ENCODE data around the gene FAM153A.
"Not testable (repeated sequence)": the region's sequence is repeated elsewhere in the genome, so short reads cannot be mapped to it uniquely, and the experiment has no call there.

The FAM153A gene

DNA sequence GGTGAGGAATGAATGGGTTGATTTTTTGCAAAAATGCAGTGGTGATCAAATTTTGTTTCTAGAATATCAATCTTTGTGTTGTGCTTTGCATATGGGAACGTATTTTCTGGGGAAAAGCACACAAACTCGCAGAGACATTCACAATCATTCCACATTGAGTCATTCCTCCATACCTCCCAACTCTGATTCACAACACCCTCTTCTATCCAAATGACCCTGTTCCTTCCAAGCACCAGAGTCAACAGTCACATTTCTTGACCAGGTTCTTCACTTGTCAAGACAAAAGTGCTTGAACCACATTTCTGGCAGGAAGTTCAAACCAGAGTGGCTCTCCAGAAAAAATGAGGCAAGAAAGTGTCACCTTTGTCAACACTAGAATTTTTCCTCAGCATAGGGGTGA lies 35.3 kb downstream of the FAM153A start:
- DNase-seq (ENCODE audit: low read depth in 4 of 4, low spot score in 1 of 4), result not testable (repeated sequence)

DNA sequence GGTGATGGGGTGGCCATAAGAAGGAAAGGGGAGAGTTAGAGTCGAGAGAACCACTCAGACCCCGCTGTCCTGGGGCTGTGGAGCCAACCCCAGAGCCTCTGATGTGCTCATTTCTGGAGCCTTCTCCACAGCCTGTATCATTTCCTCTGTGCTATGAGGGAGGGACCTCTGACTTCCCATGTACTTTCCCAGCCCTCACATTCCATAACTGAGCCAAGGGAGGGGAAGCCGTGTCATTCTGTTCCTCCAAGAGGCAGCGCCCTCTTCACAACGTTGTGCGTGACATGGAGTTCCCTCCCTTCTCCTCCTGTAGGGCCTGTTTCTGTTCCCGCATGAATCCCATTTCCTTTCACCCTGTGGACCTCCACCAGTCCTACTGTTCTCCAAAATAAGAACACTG lies 57.8 kb downstream of the FAM153A start:
- not testable (repeated sequence) for DNase-seq (ENCODE audit: low read depth in 4 of 4, low spot score in 1 of 4)

DNA sequence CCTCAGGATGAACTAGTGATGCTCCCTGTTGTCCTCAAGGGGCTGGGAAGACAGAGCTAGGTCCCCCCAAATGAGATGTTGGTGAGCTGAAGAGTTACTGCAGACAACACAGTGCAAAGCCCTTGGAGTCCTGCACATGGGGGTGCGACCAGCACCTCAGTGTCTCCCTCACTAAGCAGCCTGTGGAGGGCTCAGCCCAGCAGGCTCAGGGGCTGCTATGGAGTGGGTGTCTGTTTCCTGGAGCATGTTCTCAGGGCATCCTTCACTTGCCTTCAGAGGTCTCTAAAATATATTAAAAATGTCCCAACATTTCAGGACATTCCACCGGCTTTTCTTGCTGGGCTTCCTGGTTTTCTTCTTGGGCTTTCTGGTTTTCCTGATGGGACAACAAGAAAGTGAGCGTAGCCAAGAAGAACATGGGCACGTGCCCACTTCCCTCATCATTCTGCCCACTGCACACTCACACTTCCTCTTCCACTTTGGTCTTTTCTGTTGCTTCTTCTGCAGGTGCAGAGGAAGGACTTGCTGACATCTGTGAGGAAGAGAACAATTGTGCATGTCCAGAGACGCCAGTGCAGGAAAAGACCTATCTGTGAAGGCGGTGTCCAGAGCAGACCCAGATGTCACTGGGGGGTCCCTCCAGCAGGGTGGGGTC lies 58.7 kb downstream of the FAM153A start:
- not testable (repeated sequence) for DNase-seq (ENCODE audit: low read depth in 4 of 4, low spot score in 1 of 4)

DNA sequence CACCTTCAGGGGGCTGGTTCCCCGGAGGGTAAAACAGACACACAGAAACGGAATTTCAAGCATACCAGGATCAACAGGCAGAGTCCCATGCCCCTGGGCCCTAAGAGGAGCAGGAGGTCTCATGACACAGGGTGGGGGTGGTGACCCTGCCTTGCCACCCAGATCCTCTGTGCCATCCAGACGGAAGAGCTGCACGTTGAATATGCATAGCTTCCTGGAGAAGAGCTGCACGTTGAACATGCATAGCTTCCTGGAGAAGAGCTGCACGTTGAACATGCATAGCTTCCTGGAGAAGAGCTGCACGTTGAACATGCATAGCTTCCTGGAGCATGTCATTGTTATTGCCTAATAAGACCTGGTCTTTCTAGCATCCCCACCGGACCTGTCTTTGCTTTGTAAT lies 59.9 kb downstream of the FAM153A start:
- not testable (repeated sequence) for DNase-seq (ENCODE audit: low read depth in 4 of 4, low spot score in 1 of 4)

DNA sequence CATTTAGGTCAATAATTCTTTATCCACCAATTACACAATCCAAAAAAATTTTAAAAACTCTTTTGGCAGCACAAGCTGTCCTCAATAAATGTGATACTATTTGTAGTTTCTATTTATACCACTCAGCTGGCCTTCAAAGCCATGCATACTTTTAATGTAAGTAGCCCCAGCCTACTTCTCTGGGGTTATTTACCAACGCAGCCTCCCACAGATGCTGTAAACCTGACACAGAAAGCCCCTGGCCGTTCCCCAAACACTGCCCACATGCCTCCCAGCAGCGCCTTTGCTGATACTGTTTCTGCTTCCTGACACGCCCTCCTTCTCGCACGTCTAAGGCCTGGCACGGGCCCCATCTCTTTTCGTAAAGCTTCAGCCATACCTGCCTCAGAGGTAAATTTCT lies 62.7 kb downstream of the FAM153A start:
- DNase-seq (ENCODE audit: low read depth in 4 of 4, low spot score in 1 of 4), result not testable (repeated sequence)

DNA sequence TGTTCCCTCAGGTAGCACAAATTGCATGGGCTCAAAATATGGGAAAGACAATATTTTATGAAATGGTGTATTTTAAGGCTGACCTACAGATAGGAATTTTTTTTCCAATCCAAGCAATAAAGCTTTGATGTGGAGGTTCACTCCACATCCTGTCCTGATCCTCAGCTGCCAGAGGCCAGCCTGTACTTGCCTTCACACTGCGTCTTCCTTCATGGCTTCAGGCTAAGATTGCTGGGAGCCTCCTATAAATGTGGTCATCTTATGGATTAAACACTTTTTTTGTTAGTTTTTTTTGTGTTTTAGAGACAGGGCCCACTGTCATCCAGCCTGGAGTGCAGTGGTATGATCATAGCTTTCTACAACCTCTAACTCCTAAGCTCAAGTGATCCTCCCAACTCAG lies 67.3 kb downstream of the FAM153A start:
- not testable (repeated sequence) for DNase-seq (ENCODE audit: low read depth in 4 of 4, low spot score in 1 of 4)

DNA sequence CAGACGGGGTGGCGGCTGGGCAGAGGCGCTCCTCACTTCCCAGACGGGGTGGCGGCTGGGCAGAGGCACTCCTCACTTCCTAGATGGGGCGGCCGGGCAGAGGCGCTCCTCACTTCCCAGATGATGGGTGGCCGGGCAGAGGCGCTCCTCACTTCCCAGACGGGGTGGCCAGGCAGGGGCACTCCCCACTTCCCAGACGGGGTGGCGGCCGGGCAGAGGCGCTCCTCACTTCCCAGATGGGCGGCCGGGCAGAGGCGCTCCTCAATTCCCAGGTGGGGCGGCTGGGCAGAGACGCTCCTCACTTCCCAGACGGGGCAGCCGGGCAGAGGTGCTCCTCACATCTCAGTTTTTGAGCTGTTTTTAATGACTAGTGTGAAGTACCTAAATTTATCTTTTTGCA lies 86.6 kb downstream of the FAM153A start:
- DNase-seq (ENCODE audit: low read depth in 4 of 4, low spot score in 1 of 4), result not testable (repeated sequence)

DNA sequence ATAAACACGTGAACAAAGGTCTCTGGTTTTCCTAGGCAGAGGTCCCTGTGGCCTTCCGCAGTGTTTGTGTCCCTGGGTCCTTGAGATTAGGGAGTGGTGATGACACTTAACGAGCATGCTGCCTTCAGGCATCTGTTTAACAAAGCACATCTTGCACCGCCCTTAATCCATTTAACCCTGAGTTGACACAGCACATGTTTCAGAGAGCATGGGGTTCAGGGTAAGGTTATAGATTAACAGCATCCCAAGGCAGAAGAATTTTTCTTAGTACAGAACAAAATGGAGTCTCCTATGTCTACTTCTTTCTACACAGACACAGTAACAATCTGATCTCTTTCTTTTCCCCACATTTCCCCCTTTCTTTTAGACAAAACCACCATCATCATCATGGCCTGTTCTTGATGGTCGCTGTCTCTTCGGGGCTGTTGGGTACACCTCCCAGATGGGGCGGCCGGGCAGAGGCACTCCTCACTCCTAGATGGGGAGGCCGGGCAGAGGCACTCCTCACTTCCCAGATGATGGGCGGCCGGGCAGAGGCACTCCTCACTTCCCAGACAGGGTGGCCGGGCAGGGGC lies 87.3 kb downstream of the FAM153A start:
- DNase-seq (ENCODE audit: low read depth in 4 of 4, low spot score in 1 of 4), result not testable (repeated sequence)

DNA sequence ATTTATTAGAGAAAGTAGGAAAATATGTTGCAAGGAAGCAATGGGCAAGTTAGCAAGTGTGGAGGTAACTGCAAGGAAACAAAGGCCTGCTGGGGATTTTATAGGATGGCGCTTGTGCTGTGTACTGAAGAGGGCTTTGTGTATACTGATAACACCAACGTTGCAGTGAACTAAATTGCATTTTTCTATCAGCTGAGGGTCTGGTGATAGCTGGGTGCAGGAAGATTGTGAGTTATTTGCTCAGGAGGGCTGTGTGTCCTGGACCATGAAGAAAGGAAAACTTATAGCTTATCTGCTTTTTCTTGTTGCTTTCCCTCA lies 88.2 kb downstream of the FAM153A start:
- not testable (repeated sequence) for DNase-seq (ENCODE audit: low read depth in 4 of 4, low spot score in 1 of 4)

DNA sequence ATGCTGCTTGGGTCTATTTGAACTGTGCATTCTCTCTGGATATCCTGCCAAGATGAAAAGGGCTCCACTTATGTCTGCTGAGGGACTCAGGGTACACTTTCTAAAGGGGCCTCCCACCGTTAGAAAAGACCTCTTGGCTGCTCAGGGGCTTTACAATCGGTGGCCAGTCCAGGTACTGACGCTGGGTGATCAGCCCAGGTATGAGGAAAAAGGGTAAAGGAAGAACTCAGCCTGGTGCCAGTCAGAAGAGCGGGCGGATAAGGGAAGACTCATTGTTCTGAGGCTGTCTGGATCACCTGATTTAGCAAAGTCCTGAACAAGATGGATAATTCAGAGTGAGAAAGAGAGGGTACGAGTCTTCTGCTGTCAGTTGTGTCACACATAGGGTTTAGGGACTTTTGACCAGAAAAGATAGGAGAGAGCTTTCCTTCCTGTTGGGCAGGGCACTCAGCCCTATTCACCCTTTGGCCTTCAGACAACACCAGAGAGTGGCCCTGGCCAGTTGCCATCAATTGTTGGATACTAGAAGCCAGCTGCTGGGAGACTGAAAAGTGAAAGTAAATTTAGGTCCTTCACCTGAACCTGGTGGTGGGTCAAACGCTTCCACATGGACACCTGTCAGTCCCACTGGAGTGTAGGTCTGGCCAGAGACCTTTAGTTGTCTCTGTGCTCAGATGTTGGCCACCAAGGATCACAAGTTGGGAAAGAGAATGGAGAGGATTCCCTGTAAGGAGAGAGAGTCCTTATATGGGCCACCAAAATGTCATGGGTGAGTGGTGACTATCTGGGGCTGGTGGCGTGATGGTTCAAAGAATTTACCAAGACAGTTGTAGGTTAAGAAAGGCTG lies 88.8 kb downstream of the FAM153A start:
- DNase-seq (ENCODE audit: low read depth in 4 of 4, low spot score in 1 of 4), result not testable (repeated sequence)

DNA sequence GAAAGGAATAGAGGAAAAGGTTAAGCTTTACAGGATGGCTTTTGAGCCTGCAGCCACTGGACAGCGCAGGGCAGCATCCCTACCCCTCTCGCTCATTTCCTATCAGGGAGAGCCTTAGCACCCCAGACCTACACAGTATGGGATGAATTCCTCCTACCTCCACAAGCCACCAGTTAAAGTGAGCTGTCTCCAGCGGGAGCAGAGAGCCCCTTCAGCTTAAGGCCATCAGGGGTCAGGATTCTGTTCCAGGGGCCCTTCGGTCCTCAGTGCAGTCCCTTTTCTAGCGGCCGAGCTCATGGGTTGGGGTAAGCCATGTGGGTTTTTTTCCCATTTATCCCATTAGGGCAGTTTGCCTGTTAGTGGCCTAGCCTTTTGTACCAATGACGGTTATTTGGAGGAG lies 89.7 kb downstream of the FAM153A start:
- DNase-seq (ENCODE audit: low read depth in 4 of 4, low spot score in 1 of 4), result not testable (repeated sequence)

DNA sequence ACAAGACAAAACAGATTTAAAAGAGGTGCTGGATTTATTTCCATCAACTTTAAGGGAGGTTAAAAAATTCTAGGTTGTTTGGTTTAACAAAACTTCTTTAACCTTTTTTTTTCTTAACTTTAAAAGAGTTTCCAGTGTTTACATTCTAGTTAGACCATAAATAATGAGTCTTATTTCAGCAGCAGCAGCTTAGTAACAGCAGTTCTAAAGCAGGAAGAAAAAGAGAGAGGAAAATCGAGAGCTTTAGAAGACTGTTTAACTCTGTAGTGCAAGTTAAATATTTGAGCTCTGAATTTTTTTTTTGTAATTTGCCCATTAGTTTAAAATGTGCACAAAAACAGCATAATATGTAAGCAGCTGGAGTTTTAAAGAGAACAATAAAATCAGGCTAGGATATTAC lies 90.2 kb downstream of the FAM153A start:
- not testable (repeated sequence) for DNase-seq (ENCODE audit: low read depth in 4 of 4, low spot score in 1 of 4)

DNA sequence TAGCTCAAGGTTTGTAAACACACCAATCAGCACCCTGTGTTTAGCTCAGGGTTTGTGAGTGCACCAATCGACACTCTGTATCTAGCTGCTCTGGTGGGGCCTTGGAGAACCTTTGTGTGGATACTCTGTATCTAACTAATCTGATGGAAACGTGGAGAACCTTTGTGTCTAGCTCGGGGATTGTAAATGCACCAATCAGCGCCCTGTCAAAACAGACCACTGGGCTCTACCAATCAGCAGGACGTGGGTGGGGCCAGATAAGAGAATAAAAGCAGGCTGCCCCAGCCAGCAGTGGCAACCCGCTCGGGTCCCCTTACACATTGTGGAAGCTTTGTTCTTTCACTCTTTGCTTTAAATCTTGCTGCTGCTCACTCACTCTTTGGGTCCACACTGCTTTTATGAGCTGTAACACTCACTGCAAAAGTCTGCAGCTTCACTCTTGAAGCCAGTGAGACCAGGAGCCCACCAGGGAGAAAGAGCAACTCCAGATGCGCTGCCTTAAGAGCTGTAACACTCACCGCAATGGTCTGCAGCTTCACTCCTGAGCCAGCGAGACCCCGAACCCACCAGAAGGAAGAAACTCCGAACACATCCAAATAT lies 93.6 kb downstream of the FAM153A start:
- not testable (repeated sequence) for DNase-seq (ENCODE audit: low read depth in 4 of 4, low spot score in 1 of 4)

DNA sequence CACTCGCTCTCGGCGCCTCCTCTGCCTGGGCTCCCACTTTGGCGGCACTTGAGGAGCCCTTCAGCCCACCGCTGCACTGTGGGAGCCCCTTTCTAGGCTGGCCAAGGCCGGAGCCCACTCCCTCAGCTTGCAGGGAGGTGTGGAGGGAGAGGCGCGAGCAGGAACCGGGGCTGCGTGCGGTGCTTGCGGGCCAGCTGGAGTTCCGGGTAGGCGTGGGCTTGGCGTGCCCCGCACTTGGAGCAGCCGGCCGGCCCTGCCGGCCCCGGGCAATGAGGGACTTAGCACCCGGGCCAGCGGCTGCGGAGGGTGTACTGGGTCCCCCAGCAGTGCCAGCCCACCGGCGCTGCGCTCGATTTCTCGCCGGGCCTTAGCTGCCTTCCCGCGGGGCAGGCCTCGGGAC lies 94.6 kb downstream of the FAM153A start:
- not testable (repeated sequence) for DNase-seq (ENCODE audit: low read depth in 4 of 4, low spot score in 1 of 4)

DNA sequence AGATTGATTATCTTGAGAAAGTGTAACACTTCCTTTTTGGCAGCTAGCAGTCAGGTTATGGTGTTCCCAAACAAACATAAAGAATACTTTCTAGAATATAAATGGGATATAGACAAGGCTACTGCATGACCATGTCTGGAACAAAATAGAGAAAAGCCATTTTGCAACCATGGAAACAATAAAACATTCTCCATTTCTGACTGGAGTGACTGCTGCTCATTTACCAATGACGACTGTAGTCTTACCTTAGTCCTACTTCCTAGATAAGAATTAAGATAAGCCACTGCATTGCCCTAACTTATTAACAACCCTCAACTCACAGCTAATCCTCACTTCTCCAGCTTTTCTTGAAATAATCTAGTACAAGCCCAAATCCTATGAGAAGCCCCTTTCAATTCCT lies 100.8 kb downstream of the FAM153A start:
- DNase-seq (ENCODE audit: low read depth in 4 of 4, low spot score in 1 of 4), result not testable (repeated sequence)

Data from stimulated activated CD4-positive, alpha-beta T cell treated with anti-CD3 and anti-CD28 coated beads, Interleukin-1b, Interleukin-23, amount 100 ng/mL, for 24 hours (primary cell).